A549 (cell line): ENCODE results near the gene GNAI2. TPM values are rescaled to one million over a fixed set of nuclear protein-coding genes. Genes with fewer than 3 reads are reported as not detected.

Experiments used
- ATAC-seq, 2 experiments: fragments of 200-7000 bp in 1 of 2; fragments of >200 bp in 1 of 2; cut with Nextera tagmentation in 1 of 2; cut with Tn5 transposase in 1 of 2; 3 replicates each; pipeline versions ENCODE4 v1.8.0 to v1.9.1; 2018 to 2020; ENCODE audit warnings: mild to moderate bottlenecking in 1 of 2, moderate library complexity in 1 of 2
- CTCF ChIA-PET: fragments of 300-600 bp; sonication (Branson Sonifier 250); formaldehyde crosslinking; extraction: SDS; loops from one replicate; lab custom pipeline; 2021; ENCODE audit warnings: antibody characterized with exemption, inconsistent platforms; lab: Yijun Ruan, JAX
- POLR2A ChIA-PET: fragments of 350-600 bp; formaldehyde crosslinking; extraction: SDS; loops from one replicate; lab custom pipeline; 2021; ENCODE audit warnings: antibody characterized with exemption, inconsistent platforms; lab: Yijun Ruan, JAX
- DNase-seq, 2 experiments: peaks; one replicate each; pipeline versions ENCODE4 v3.0.0 to v3.0.0-alpha.2; 2011 to 2016; ENCODE audit warnings: low read depth in 1 of 2, low spot score in 1 of 2
- FAIRE-seq: peaks from 2 replicates; lab custom pipeline; 2011; peaks lifted over from hg19 to GRCh38; lab: Jason Lieb, UNC
- H3K27ac ChIP-seq, 2 experiments: fragments of >200 bp; sonication (Bioruptor Twin); formaldehyde crosslinking; 3 replicates each; pipeline ENCODE4 v1.5.1; 2016 to 2017
- H3K4me1 ChIP-seq: fragments of >200 bp; sonication (Bioruptor Twin); formaldehyde crosslinking; 3 replicates; pipeline ENCODE4 v1.6.1; 2016
- H3K4me2 ChIP-seq: fragments of >200 bp; sonication (Bioruptor Twin); formaldehyde crosslinking; 3 replicates; pipeline ENCODE4 v1.6.1; 2016
- H3K4me3 ChIP-seq: fragments of >200 bp; sonication (Bioruptor Twin); formaldehyde crosslinking; 3 replicates; pipeline ENCODE4 v1.5.1; 2016
- H3K9me3 ChIP-seq: fragments of >200 bp; sonication (Bioruptor Twin); formaldehyde crosslinking; 3 replicates; pipeline ENCODE4 v1.6.1; 2016
- BCL3 ChIP-seq: fragments of >200 bp; sonication (Bioruptor Twin); formaldehyde crosslinking; IDR thresholded peaks from 3 replicates; pipeline ENCODE4 v1.6.1; 2016
- CBX2 ChIP-seq: fragments of 200-600 bp; sonication (generic); IDR thresholded peaks from 2 replicates; pipeline ENCODE4 v1.6.1; 2016; ENCODE audit warnings: low read depth, mild to moderate bottlenecking, borderline replicate concordance
- EHMT2 ChIP-seq: fragments of 200-600 bp; sonication (generic); IDR thresholded peaks from 2 replicates; pipeline ENCODE4 v1.6.1; 2016; ENCODE audit warnings: antibody characterized with exemption, low read depth, mild to moderate bottlenecking, moderate library complexity
- EP300 ChIP-seq, 2 experiments: fragments of >200 bp; sonication (Bioruptor Twin); formaldehyde crosslinking; IDR thresholded peaks; 2 replicates in 1 of 2; 3 replicates in 1 of 2; pipeline ENCODE4 v1.6.1; 2016 to 2017
- HDAC2 ChIP-seq: fragments of 200-600 bp; sonication (generic); IDR thresholded peaks from 2 replicates; pipeline ENCODE4 v1.6.1; 2016
- HES2 ChIP-seq: fragments of >200 bp; sonication (Bioruptor Twin); formaldehyde crosslinking; IDR thresholded peaks from 2 replicates; pipeline ENCODE4 v1.6.1; 2016
- HEYL ChIP-seq: fragments of 250-450 bp; sonication (Bioruptor Pico); IDR thresholded peaks from 2 replicates; pipeline ENCODE4 v1.8.0; 2021; ENCODE audit warnings: mild to moderate bottlenecking, moderate library complexity
- HOXA7 ChIP-seq: fragments of 250-450 bp; sonication (Bioruptor Pico); IDR thresholded peaks from 2 replicates; pipeline ENCODE4 v1.5.0; 2020; ENCODE audit warnings: mild to moderate bottlenecking, moderate library complexity
- HOXB5 ChIP-seq: fragments of 250-450 bp; sonication (Bioruptor Pico); IDR thresholded peaks from 2 replicates; pipeline ENCODE4 v1.5.0; 2020; ENCODE audit warnings: mild to moderate bottlenecking, moderate library complexity
- JUNB ChIP-seq: fragments of >200 bp; sonication (Bioruptor Twin); formaldehyde crosslinking; IDR thresholded peaks from 2 replicates; pipeline ENCODE4 v1.6.1; 2016
- KDM1A ChIP-seq: fragments of 200-600 bp; sonication (generic); IDR thresholded peaks from 2 replicates; pipeline ENCODE4 v1.6.1; 2016; ENCODE audit warnings: low read depth, mild to moderate bottlenecking
- MYC ChIP-seq: IDR thresholded peaks from 2 replicates; pipeline ENCODE4 v1.6.1; 2012; ENCODE audit warnings: mild to moderate bottlenecking, inconsistent platforms, low read length, improper control_type of control experiment, borderline replicate concordance
- NPAS2 ChIP-seq: fragments of 250-450 bp; sonication (Bioruptor Pico); IDR thresholded peaks from 2 replicates; pipeline ENCODE4 v1.8.0; 2022; ENCODE audit warnings: mild to moderate bottlenecking, moderate library complexity, borderline replicate concordance
- POLR2A ChIP-seq: IDR thresholded peaks from 2 replicates; pipeline ENCODE4 v1.6.1; 2012; ENCODE audit warnings: mild to moderate bottlenecking, low read length
- POLR2AphosphoS2 ChIP-seq: conservative IDR thresholded peaks from 2 replicates; pipeline ENCODE4 v1.6.1; 2012; ENCODE audit warnings: low read length, improper control_type of control experiment, inconsistent platforms
- RARB ChIP-seq: fragments of 250-450 bp; sonication (Bioruptor Pico); IDR thresholded peaks from 2 replicates; pipeline ENCODE4 v1.8.0; 2021; ENCODE audit warnings: mild to moderate bottlenecking, moderate library complexity
- REST ChIP-seq: fragments of 200-600 bp; sonication (generic); IDR thresholded peaks from 2 replicates; pipeline ENCODE4 v1.6.1; 2016; ENCODE audit warnings: antibody characterized with exemption, mild to moderate bottlenecking, moderate library complexity
- RFX5 ChIP-seq: fragments of 450-650 bp; IDR thresholded peaks from 2 replicates; pipeline ENCODE4 v1.7.1; 2014; ENCODE audit warnings: antibody characterized with exemption, mild to moderate bottlenecking, moderate library complexity
- RNF2 ChIP-seq: fragments of 200-600 bp; sonication (generic); IDR thresholded peaks from 2 replicates; pipeline ENCODE4 v1.6.1; 2016; ENCODE audit warnings: low read depth, mild to moderate bottlenecking, antibody characterized with exemption, moderate library complexity, borderline replicate concordance
- SMC3 ChIP-seq: fragments of >200 bp; sonication (Bioruptor Twin); formaldehyde crosslinking; IDR thresholded peaks from 3 replicates; pipeline ENCODE4 v1.6.1; 2018; ENCODE audit warnings: inconsistent platforms
- ZC3H11A ChIP-seq: fragments of 450-650 bp; IDR thresholded peaks from 2 replicates; pipeline ENCODE4 v1.6.1; 2014; ENCODE audit warnings: antibody characterized with exemption, mild to moderate bottlenecking
- ZFP36 ChIP-seq: fragments of 450-650 bp; IDR thresholded peaks from 2 replicates; pipeline ENCODE4 v1.6.1; 2014; ENCODE audit warnings: borderline replicate concordance; ENCODE audit not compliant: partially characterized antibody
- ZSCAN20 ChIP-seq: fragments of 250-450 bp; sonication (Bioruptor Pico); IDR thresholded peaks from 2 replicates; pipeline ENCODE4 v1.8.0; 2022; ENCODE audit warnings: mild to moderate bottlenecking, moderate library complexity
- WGBS: methylation state at CpG from one replicate; pipeline ENCODE4 v1.1.6; 2017; ENCODE audit errors: missing lambda C conversion rate; 5-methylcytosine and 5-hydroxymethylcytosine counted together
- polyA plus RNA-seq, 4 experiments: library from polyadenylated mRNA; depleted of rRNA in 3 of 4; stranded (reverse); fragments of >200 nt; fragmentation: RNase III in 1 of 4; extraction: RNeasy Plus Mini Kit Qiagen cat#74134 plus additional on column Dnase treatment in 1 of 4; gene quantifications; 2 replicates in 3 of 4; 3 replicates in 1 of 4; pipeline ENCODE4 v1.2.3, GENCODE V29; 2011 to 2017
- TF ChIP-seq, protein P1 (sequence below): IDR thresholded peaks from 2 replicates; pipeline ENCODE4 v1.6.1; 2012
- TF ChIP-seq, protein P2 (sequence below): fragments of >200 bp; sonication (Bioruptor Twin); formaldehyde crosslinking; IDR thresholded peaks from 3 replicates; pipeline ENCODE4 v1.5.1; 2016

GNAI2 gene
- polyA plus RNA-seq, 2 of the 4 experiments (the other 2 are of a cell fraction): 47.4 to 67.8 TPM

DNA sequence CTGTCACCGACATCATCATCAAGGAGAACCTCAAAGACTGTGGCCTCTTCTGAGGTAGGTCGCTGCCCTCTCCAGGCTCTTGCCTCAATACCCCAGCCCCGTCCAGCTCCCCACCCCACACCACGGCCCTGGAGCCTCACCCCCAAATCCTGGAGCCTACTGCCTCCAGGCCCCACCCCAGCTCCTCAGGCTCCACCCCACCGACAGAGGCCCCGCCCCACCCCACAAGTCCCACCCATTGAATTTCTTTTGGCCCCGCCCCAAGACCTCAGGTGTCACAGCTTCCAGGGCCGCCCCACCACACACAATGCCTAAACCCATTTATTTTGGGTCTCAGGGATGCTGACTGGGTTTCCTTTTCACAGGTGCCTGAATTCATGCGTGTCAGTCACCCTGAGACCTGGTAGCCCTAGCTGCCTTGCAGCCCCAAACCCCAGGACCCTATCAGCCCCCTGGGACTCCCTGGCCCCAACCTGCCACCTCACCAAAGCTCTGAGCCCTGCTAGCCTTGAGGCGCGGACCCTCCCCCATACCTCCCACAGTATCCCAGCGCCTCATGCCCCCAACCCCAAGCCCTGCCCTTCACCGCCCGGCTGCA, 41.0 kb upstream of the GNAI2 start:
- DNase-seq (peak in 1 of 2 experiments; percentile 41), FAIRE-seq (no peak), ATAC-seq (peak; percentile 6 to 50; a peak in 3 of 6 replicates)
- Histone ChIP-seq H3K4me3 (no peak overlapping the region), H3K27ac (peak overlapping the region; percentile 24 to 56; a peak in 3 of 6 replicates), H3K4me2 (peak overlapping the region; percentile 64), H3K4me1 (peaks cover 13% of the 10 kb centered on the region; the same call in 2 of the 3 replicates), H3K9me3 (no peaks in the 10 kb centered on the region)
- 78% methylated on average over 9 of the region's 14 CpGs for WGBS
- POLR2A ChIA-PET: interaction anchor here (0.9 kb wide), 1 partner anchor 31 kb away, joined by 5 read pairs; no protein-coding TSS in a partner anchor
- TF ChIP-seq HEYL (CRISPR knock-in tag) (no peak), ZSCAN20 (CRISPR knock-in tag) (no peak), RFX5 (no peak), POLR2A (no peak), KDM1A (no peak), ZC3H11A (no peak), JUNB (no peak), HDAC2 (no peak), EHMT2 (no peak), BCL3 (no peak), HOXA7 (CRISPR knock-in tag) (no peak)
- TF ChIP-seq, protein P1, sequence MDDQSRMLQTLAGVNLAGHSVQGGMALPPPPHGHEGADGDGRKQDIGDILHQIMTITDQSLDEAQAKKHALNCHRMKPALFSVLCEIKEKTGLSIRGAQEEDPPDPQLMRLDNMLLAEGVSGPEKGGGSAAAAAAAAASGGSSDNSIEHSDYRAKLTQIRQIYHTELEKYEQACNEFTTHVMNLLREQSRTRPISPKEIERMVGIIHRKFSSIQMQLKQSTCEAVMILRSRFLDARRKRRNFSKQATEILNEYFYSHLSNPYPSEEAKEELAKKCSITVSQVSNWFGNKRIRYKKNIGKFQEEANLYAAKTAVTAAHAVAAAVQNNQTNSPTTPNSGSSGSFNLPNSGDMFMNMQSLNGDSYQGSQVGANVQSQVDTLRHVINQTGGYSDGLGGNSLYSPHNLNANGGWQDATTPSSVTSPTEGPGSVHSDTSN: no peak
- CTCF ChIA-PET: interaction anchor here (0.6 to 18.7 kb wide), 34 partner anchors 8 to 136 kb away, joined by 3 to 550 read pairs (median 6); partner anchors contain the start of genes GNAI2, HYAL3, IFRD2 and NAA80

GRCh38 chr3:50195501-50196252, 40.3 kb upstream of the GNAI2 start:
- peak overlapping the region; percentile 24 to 56; a peak in 3 of 6 replicates for H3K27ac ChIP-seq
- no peak for FAIRE-seq
- no peak for TF ChIP-seq RNF2
- TF ChIP-seq HES2: no peak
- no peak for TF ChIP-seq CBX2
- TF ChIP-seq POLR2A: no peak
- TF ChIP-seq, protein P2, sequence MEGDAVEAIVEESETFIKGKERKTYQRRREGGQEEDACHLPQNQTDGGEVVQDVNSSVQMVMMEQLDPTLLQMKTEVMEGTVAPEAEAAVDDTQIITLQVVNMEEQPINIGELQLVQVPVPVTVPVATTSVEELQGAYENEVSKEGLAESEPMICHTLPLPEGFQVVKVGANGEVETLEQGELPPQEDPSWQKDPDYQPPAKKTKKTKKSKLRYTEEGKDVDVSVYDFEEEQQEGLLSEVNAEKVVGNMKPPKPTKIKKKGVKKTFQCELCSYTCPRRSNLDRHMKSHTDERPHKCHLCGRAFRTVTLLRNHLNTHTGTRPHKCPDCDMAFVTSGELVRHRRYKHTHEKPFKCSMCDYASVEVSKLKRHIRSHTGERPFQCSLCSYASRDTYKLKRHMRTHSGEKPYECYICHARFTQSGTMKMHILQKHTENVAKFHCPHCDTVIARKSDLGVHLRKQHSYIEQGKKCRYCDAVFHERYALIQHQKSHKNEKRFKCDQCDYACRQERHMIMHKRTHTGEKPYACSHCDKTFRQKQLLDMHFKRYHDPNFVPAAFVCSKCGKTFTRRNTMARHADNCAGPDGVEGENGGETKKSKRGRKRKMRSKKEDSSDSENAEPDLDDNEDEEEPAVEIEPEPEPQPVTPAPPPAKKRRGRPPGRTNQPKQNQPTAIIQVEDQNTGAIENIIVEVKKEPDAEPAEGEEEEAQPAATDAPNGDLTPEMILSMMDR: no peak
- no peak for TF ChIP-seq ZFP36
- no peak for TF ChIP-seq NPAS2 (CRISPR knock-in tag)
- TF ChIP-seq MYC: no peak
- no peak for TF ChIP-seq EHMT2
- no peak for TF ChIP-seq RARB (CRISPR knock-in tag)
- no peak for TF ChIP-seq HEYL (CRISPR knock-in tag)
- no peak for TF ChIP-seq POLR2AphosphoS2
- no peak for TF ChIP-seq HDAC2
- no peak for TF ChIP-seq EP300 (IDR thresholded peaks at IDR 0.05)
- TF ChIP-seq HOXB5: no peak
- TF ChIP-seq REST: no peak
- no peak for TF ChIP-seq SMC3
- TF ChIP-seq, protein P1: no peak
- ATAC-seq: peak; percentile 13 to 21; a peak in 2 of 6 replicates
- peak overlapping the region; percentile 64; the same call in 1 of the 3 replicates for H3K4me2 ChIP-seq
- WGBS: 43% methylated on average over 3 of the region's 4 CpGs
- no peaks in the 10 kb centered on the region for H3K9me3 ChIP-seq
- peaks cover 13% of the 10 kb centered on the region; the same call in 2 of the 3 replicates for H3K4me1 ChIP-seq
- no peak for DNase-seq
- H3K4me3 ChIP-seq: no peak overlapping the region
- POLR2A ChIA-PET: interaction anchor here (0.6 kb wide), 1 partner anchor 1855 kb away, joined by 3 read pairs; no protein-coding TSS in a partner anchor
- CTCF ChIA-PET: interaction anchor here (0.5 to 18.7 kb wide), 25 partner anchors 9 to 135 kb away, joined by 3 to 550 read pairs (median 8); partner anchors contain the start of genes GNAI2, HYAL3 and NAA80
